ENCODE results near the gene ATE1.

Gene ATE1

GRCh38 chr10:121845044-121845784 is 82.6 kb downstream of the ATE1 start:
- no peak for TF ChIP-seq CTCF (IDR thresholded peaks at IDR 0.05; ENCODE audit: unreplicated experiment in 3 of 3)
- Mint-ChIP-seq H3K36me3 (ENCODE audit: low read depth) (peaks cover 62% of the 10 kb centered on the region), H3K4me1 (no peaks in the 10 kb centered on the region), H3K27ac (no peak overlapping the region), H3K27me3 (ENCODE audit: low read depth) (no peaks in the 10 kb centered on the region), H3K4me3 (no peak overlapping the region), H3K9me3 (peaks cover 9% of the 10 kb centered on the region)

GRCh38 chr10:121844537-121844936 is 83.3 kb downstream of the ATE1 start:
- Mint-ChIP-seq H3K4me1 (no peaks in the 10 kb centered on the region), H3K9me3 (peaks cover 9% of the 10 kb centered on the region), H3K36me3 (ENCODE audit: low read depth) (peaks cover 56% of the 10 kb centered on the region), H3K27ac (no peak overlapping the region), H3K4me3 (no peak overlapping the region), H3K27me3 (ENCODE audit: low read depth) (no peaks in the 10 kb centered on the region)
- TF ChIP-seq CTCF (IDR thresholded peaks at IDR 0.05; ENCODE audit: unreplicated experiment in 3 of 3) = no peak

- Mint-ChIP-seq H3K27me3 (ENCODE audit: low read depth) (no peaks in the 10 kb centered on the region), H3K27ac (no peak overlapping the region), H3K4me3 (no peak overlapping the region), H3K4me1 (no peaks in the 10 kb centered on the region), H3K36me3 (ENCODE audit: low read depth) (peaks cover 52% of the 10 kb centered on the region), H3K9me3 (peaks cover 9% of the 10 kb centered on the region)
- TF ChIP-seq CTCF (IDR thresholded peaks at IDR 0.05; ENCODE audit: unreplicated experiment in 3 of 3) = no peak
These were observed 84.5 kb downstream of the ATE1 start for GRCh38 chr10:121843379-121843778.

- no peak overlapping the region for H3K4me3 Mint-ChIP-seq
- no peak overlapping the region for H3K27ac Mint-ChIP-seq
- H3K36me3 Mint-ChIP-seq (ENCODE audit: low read depth) = peaks cover 53% of the 10 kb centered on the region
- H3K9me3 Mint-ChIP-seq = peaks cover 9% of the 10 kb centered on the region
- H3K27me3 Mint-ChIP-seq (ENCODE audit: low read depth) = no peaks in the 10 kb centered on the region
- TF ChIP-seq CTCF (IDR thresholded peaks at IDR 0.05; ENCODE audit: unreplicated experiment in 3 of 3) = no peak
- H3K4me1 Mint-ChIP-seq = no peaks in the 10 kb centered on the region
These were observed 86.0 kb downstream of the ATE1 start for GRCh38 chr10:121841862-121842261.

- no peaks in the 10 kb centered on the region for H3K27me3 Mint-ChIP-seq (ENCODE audit: low read depth)
- H3K36me3 Mint-ChIP-seq (ENCODE audit: low read depth) = peaks cover 35% of the 10 kb centered on the region
- H3K4me3 Mint-ChIP-seq = no peak overlapping the region
- H3K4me1 Mint-ChIP-seq = no peaks in the 10 kb centered on the region
- H3K27ac Mint-ChIP-seq = no peak overlapping the region
- H3K9me3 Mint-ChIP-seq = peaks cover 2% of the 10 kb centered on the region
- no peak for TF ChIP-seq CTCF (IDR thresholded peaks at IDR 0.05; ENCODE audit: unreplicated experiment in 3 of 3)
These were observed 88.9 kb downstream of the ATE1 start for GRCh38 chr10:121838931-121839330.

- Mint-ChIP-seq H3K36me3 (ENCODE audit: low read depth) (peaks cover 34% of the 10 kb centered on the region), H3K9me3 (no peaks in the 10 kb centered on the region), H3K27me3 (ENCODE audit: low read depth) (no peaks in the 10 kb centered on the region), H3K27ac (no peak overlapping the region), H3K4me3 (no peak overlapping the region), H3K4me1 (no peaks in the 10 kb centered on the region)
- no peak for TF ChIP-seq CTCF (IDR thresholded peaks at IDR 0.05; ENCODE audit: unreplicated experiment in 3 of 3)
These were observed 89.7 kb downstream of the ATE1 start for GRCh38 chr10:121838149-121838548.
